OCI-LY7 (cell line): Measurements from ENCODE around the gene FBXL20. TPM values are rescaled to one million over a fixed set of nuclear protein-coding genes. Genes with fewer than 3 reads are reported as not detected.
A peak's percentile ranks its signal among the peaks of the same experiment; 100 is the strongest.

Source experiments
- BruUV-seq: library from RNA; stranded (reverse); fragments of 400-500 nt; replicated peaks from 2 replicates; lab custom pipeline; 2021; lab: Mats Ljungman, UMichigan
- CTCF ChIA-PET: fragments of 300-600 bp; sonication (Branson Sonifier 250); formaldehyde crosslinking; loops from one replicate; lab custom pipeline; 2022; ENCODE audit warnings: antibody characterized with exemption; ENCODE audit not compliant: unreplicated experiment; lab: Charles Lee
- POLR2A ChIA-PET: fragments of 300-600 bp; sonication (Branson Sonifier 250); formaldehyde crosslinking; loops from one replicate; lab custom pipeline; 2022; ENCODE audit warnings: antibody characterized with exemption; lab: Charles Lee
- DNase-seq: peaks from one replicate; pipeline ENCODE4 v3.0.0-alpha.2; 2015; ENCODE audit warnings: low spot score
- H2AFZ ChIP-seq: fragments of 200-600 bp; sonication (generic), shearing (Covaris generic); 2 replicates; pipeline ENCODE4 v1.6.1; 2014; ENCODE audit warnings: mild to moderate bottlenecking, antibody characterized with exemption, low read length, moderate library complexity
- H3K27ac ChIP-seq: fragments of 200-600 bp; sonication (generic); 2 replicates; pipeline ENCODE4 v1.5.1; 2014; ENCODE audit warnings: mixed run types, low read depth, mild to moderate bottlenecking, moderate library complexity, low read length, inconsistent platforms; ENCODE audit not compliant: poor library complexity, severe bottlenecking
- H3K36me3 ChIP-seq: fragments of 200-600 bp; sonication (generic); 2 replicates; pipeline ENCODE4 v1.6.1; 2014; ENCODE audit warnings: mild to moderate bottlenecking, antibody characterized with exemption, low read length, moderate library complexity, mixed read lengths; ENCODE audit not compliant: insufficient read depth
- H3K4me1 ChIP-seq: fragments of 200-600 bp; sonication (generic); 2 replicates; pipeline ENCODE4 v1.5.1; 2014; ENCODE audit warnings: mild to moderate bottlenecking, low read length; ENCODE audit not compliant: insufficient read depth, poor library complexity, severe bottlenecking
- H3K4me2 ChIP-seq: fragments of 200-600 bp; sonication (generic); 2 replicates; pipeline ENCODE4 v1.6.1; 2014; ENCODE audit warnings: mild to moderate bottlenecking, low read length
- H3K4me3 ChIP-seq: fragments of 200-600 bp; sonication (generic); 2 replicates; pipeline ENCODE4 v1.5.1; 2014; ENCODE audit warnings: mild to moderate bottlenecking, low read depth, low read length; ENCODE audit not compliant: poor library complexity, severe bottlenecking
- H3K79me2 ChIP-seq: fragments of 200-600 bp; sonication (generic); 2 replicates; pipeline ENCODE4 v1.6.1; 2016; ENCODE audit warnings: low read depth, mild to moderate bottlenecking, low read length, moderate library complexity, mixed read lengths; ENCODE audit not compliant: insufficient read depth
- H3K9me2 ChIP-seq: fragments of 200-600 bp; sonication (generic); 2 replicates; pipeline ENCODE4 v1.6.1; 2016; ENCODE audit warnings: mild to moderate bottlenecking, low read length, mixed read lengths; ENCODE audit not compliant: insufficient read depth
- H3K9me3 ChIP-seq: fragments of 200-600 bp; sonication (generic); 2 replicates; pipeline ENCODE4 v1.6.1; 2014; ENCODE audit warnings: mild to moderate bottlenecking, mixed run types, low read length, mixed read lengths
- H4K20me1 ChIP-seq: fragments of 200-600 bp; sonication (generic); 2 replicates; pipeline ENCODE4 v1.6.1; 2014; ENCODE audit warnings: mild to moderate bottlenecking, antibody characterized with exemption, low read length, moderate library complexity, mixed read lengths; ENCODE audit not compliant: insufficient read depth
- EZH2phosphoT487 ChIP-seq: fragments of 200-600 bp; sonication (generic); IDR thresholded peaks from 2 replicates; pipeline ENCODE4 v1.6.1; 2018; ENCODE audit warnings: low read depth, borderline replicate concordance, mild to moderate bottlenecking, mixed run types, antibody characterized with exemption, low read length, moderate library complexity, mixed read lengths
- intact Hi-C: fragments of 100-400 bp; cut with micrococcal nuclease; formaldehyde crosslinking; loops from one replicate; pipeline ENCODE4 v1.10.0; 2022; ENCODE audit not compliant: unreplicated experiment
- total RNA-seq, 2 experiments: library from RNA; depleted of rRNA in 1 of 2; stranded (reverse); fragments of >200 nt in 1 of 2; shearing (Covaris generic) in 1 of 2; gene quantifications; 2 replicates each; pipeline ENCODE4 v1.2.3, GENCODE V29; 2014 to 2022
- TF ChIP-seq, protein P1 (sequence below): fragments of 200-600 bp; sonication (generic); conservative IDR thresholded peaks from 2 replicates; pipeline ENCODE4 v1.5.1; 2014; ENCODE audit warnings: mild to moderate bottlenecking, antibody characterized with exemption, low read length, moderate library complexity, mixed read lengths

Gene FBXL20
- total RNA-seq, 2 experiments from 2014 or later: 2.1 to 12.2 TPM

DNA sequence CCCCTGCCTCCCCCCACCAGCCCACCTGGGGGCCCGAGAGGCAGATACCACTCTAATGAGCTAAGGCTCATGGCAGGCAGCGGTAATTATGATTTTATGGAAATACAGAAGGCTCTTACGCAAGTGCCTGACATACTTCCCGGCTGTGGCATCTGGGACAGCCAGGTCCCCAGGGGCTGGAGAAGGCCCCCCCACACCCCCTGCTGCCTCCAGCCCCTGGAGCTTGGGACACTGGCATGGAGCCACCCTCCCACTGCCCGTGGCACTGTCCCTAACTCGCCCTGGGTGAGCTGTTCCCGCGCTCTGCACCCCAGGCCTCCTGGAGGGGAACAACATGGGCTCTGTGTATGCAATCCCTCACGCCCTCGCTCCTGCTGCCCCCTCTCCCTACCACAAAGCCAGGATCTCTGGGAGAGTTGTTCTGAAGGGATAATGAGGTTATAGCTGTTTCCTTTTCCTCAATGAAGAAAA is 170.3 kb downstream of the FBXL20 start:
- intact Hi-C loops: no loop called here
- H3K4me3 ChIP-seq: no peak overlapping the region
- H3K27ac ChIP-seq: no peak overlapping the region
- peaks cover 30% of the 10 kb centered on the region for H3K4me1 ChIP-seq
- H3K79me2 ChIP-seq: no peaks in the 10 kb centered on the region
- H3K4me2 ChIP-seq: peak overlapping the region; percentile 54
- CTCF ChIA-PET: interaction anchor here (1.6 to 3.9 kb wide), 2 partner anchors 22 to 24 kb away, joined by 6 to 23 read pairs; no protein-coding TSS in a partner anchor
- H3K9me3 ChIP-seq: no peaks in the 10 kb centered on the region
- no peaks in the 10 kb centered on the region for H3K9me2 ChIP-seq
- no peak overlapping the region for H2AFZ ChIP-seq
- no peak for TF ChIP-seq EZH2phosphoT487
- TF ChIP-seq, protein P1, sequence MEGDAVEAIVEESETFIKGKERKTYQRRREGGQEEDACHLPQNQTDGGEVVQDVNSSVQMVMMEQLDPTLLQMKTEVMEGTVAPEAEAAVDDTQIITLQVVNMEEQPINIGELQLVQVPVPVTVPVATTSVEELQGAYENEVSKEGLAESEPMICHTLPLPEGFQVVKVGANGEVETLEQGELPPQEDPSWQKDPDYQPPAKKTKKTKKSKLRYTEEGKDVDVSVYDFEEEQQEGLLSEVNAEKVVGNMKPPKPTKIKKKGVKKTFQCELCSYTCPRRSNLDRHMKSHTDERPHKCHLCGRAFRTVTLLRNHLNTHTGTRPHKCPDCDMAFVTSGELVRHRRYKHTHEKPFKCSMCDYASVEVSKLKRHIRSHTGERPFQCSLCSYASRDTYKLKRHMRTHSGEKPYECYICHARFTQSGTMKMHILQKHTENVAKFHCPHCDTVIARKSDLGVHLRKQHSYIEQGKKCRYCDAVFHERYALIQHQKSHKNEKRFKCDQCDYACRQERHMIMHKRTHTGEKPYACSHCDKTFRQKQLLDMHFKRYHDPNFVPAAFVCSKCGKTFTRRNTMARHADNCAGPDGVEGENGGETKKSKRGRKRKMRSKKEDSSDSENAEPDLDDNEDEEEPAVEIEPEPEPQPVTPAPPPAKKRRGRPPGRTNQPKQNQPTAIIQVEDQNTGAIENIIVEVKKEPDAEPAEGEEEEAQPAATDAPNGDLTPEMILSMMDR: no peak
- H3K36me3 ChIP-seq: no peaks in the 10 kb centered on the region
- H4K20me1 ChIP-seq: no peaks in the 10 kb centered on the region
- POLR2A ChIA-PET: interaction anchor here (0.6 to 3.2 kb wide), 3 partner anchors 24 to 71 kb away, joined by 3 to 18 read pairs (median 4); no protein-coding TSS in a partner anchor
- BruUV-seq: no TSS peak
- no peak for DNase-seq

DNA sequence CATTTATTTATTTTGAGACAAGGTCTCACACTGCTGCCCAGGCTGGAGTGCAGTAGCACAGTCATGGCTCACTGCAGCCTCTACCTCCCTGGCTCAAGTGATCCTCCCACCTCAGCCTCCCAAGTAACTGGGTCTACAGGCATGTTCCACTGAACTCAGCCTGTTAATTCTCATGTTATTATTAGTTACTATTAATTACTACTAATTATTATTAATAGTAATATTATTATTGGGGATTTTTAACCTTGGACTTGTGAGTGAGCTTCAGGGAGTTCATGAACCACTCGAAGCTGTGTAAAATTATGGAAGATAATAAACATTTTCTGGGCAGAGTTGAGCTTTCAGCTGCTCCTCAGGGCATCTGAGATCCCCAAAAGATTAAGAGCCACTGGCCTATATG is 171.1 kb downstream of the FBXL20 start:
- H3K9me2 ChIP-seq: no peaks in the 10 kb centered on the region
- H3K27ac ChIP-seq: no peak overlapping the region
- no peak for DNase-seq
- no peaks in the 10 kb centered on the region for H3K36me3 ChIP-seq
- peaks cover 23% of the 10 kb centered on the region for H3K4me1 ChIP-seq
- CTCF ChIA-PET: interaction anchor here (3.9 kb wide), 1 partner anchor 22 kb away, joined by 23 read pairs; no protein-coding TSS in a partner anchor
- intact Hi-C loops: no loop called here
- H3K4me2 ChIP-seq: no peak overlapping the region
- BruUV-seq: no TSS peak
- no peaks in the 10 kb centered on the region for H4K20me1 ChIP-seq
- H3K9me3 ChIP-seq: no peaks in the 10 kb centered on the region
- POLR2A ChIA-PET: interaction anchor here (3.2 kb wide), 1 partner anchor 23 kb away, joined by 18 read pairs; no protein-coding TSS in a partner anchor
- no peak for TF ChIP-seq EZH2phosphoT487
- TF ChIP-seq, protein P1: no peak
- no peak overlapping the region for H2AFZ ChIP-seq
- no peak overlapping the region for H3K4me3 ChIP-seq
- H3K79me2 ChIP-seq: no peaks in the 10 kb centered on the region

DNA sequence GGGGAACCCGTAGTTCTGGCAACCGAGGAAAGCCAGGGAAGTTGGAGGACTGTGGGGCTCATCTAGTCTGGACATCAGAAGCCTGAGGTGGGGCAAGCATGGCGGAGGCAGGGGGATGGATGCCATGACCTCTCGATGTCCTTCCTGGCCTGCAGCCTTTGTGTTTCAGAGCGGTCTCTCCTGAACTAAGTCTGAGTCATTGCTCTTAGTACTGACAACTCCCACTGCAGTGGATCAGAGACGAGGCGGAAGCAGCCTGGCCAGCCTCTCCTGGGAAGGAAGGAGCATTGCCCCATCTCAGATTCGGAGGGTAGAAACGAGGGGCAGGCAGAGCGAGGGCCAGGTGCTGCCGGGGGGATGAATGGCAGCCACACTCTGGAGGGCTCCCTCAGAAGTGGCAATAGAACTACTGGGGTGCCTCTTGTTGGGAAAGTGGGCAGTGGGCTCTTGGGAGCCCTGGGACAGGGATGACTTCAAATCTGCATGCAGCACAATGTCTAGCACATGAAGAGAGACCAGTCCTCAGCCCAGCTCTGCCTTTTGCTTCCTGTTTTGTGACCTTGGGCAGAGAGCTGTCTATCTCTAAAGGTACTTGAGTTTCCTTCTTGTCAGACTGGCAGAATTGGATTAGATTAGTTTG is 172.0 kb downstream of the FBXL20 start:
- H3K36me3 ChIP-seq: no peaks in the 10 kb centered on the region
- POLR2A ChIA-PET: interaction anchor here (3.2 kb wide), 1 partner anchor 22 kb away, joined by 18 read pairs; no protein-coding TSS in a partner anchor
- no peaks in the 10 kb centered on the region for H3K9me2 ChIP-seq
- BruUV-seq: no TSS peak
- no peaks in the 10 kb centered on the region for H4K20me1 ChIP-seq
- H3K4me2 ChIP-seq: no peak overlapping the region
- H3K27ac ChIP-seq: no peak overlapping the region
- DNase-seq: no peak
- H3K9me3 ChIP-seq: no peaks in the 10 kb centered on the region
- H3K4me1 ChIP-seq: peaks cover 17% of the 10 kb centered on the region
- no peak overlapping the region for H2AFZ ChIP-seq
- CTCF ChIA-PET: interaction anchor here (3.9 kb wide), 1 partner anchor 21 kb away, joined by 23 read pairs; no protein-coding TSS in a partner anchor
- intact Hi-C loops: no loop called here
- H3K79me2 ChIP-seq: no peaks in the 10 kb centered on the region
- TF ChIP-seq, protein P1: no peak
- TF ChIP-seq EZH2phosphoT487: no peak
- no peak overlapping the region for H3K4me3 ChIP-seq
